CD4-positive, alpha-beta T cell treated with Interleukin-6 at 100 ng/mL for 8 hours (primary cell): ENCODE data around the gene NAALADL2.

ENCODE experiments used
- DNase-seq: peaks from one replicate; pipeline ENCODE4 v3.0.0-alpha.2; 2020; ENCODE audit warnings: mixed read lengths, low spot score

NAALADL2 gene

GRCh38 chr3:174859114-174859735, at the start of gene NAALADL2:
Gene NAALADL2 (plus strand): TSS chr3:174859334.
- DNase-seq = no peak

- DNase-seq = no peak
These were observed 48.9 kb upstream of the NAALADL2 start for GRCh38 chr3:174810254-174810653.

- no peak for DNase-seq
These were observed 46.8 kb upstream of the NAALADL2 start for GRCh38 chr3:174812172-174812862.

- DNase-seq = no peak
These were observed 43.4 kb upstream of the NAALADL2 start for GRCh38 chr3:174815750-174816149.

- no peak for DNase-seq
These were observed 38.2 kb upstream of the NAALADL2 start for GRCh38 chr3:174820885-174821284.

- DNase-seq = no peak
These were observed 37.7 kb upstream of the NAALADL2 start for GRCh38 chr3:174821477-174821876.

GRCh38 chr3:174822320-174822719, 36.8 kb upstream of the NAALADL2 start:
- DNase-seq = no peak

- no peak for DNase-seq
These were observed 33.1 kb upstream of the NAALADL2 start for GRCh38 chr3:174826069-174826468.

GRCh38 chr3:174844746-174845145, 14.4 kb upstream of the NAALADL2 start:
- no peak for DNase-seq

GRCh38 chr3:174846055-174846454, 13.1 kb upstream of the NAALADL2 start:
- no peak for DNase-seq

GRCh38 chr3:174854987-174855386, 4.1 kb upstream of the NAALADL2 start:
- no peak for DNase-seq

- DNase-seq = no peak
These were observed 1.8 kb upstream of the NAALADL2 start for GRCh38 chr3:174857301-174857700.

GRCh38 chr3:174858353-174858752, 781 bp upstream of the NAALADL2 start:
- DNase-seq = no peak

- DNase-seq = no peak
These were observed 622 bp downstream of the NAALADL2 start for GRCh38 chr3:174859756-174860155.

- no peak for DNase-seq
These were observed 3.0 kb downstream of the NAALADL2 start for GRCh38 chr3:174862101-174862500.

- no peak for DNase-seq
These were observed 3.5 kb downstream of the NAALADL2 start for GRCh38 chr3:174862666-174863065.

- no peak for DNase-seq
These were observed 4.4 kb downstream of the NAALADL2 start for GRCh38 chr3:174863488-174863887.

- no peak for DNase-seq
These were observed 10.3 kb downstream of the NAALADL2 start for GRCh38 chr3:174869448-174869847.

- no peak for DNase-seq
These were observed 14.9 kb downstream of the NAALADL2 start for GRCh38 chr3:174873832-174874657.

GRCh38 chr3:174882789-174883188, 23.7 kb downstream of the NAALADL2 start:
- DNase-seq = no peak

GRCh38 chr3:174883881-174884675, 24.9 kb downstream of the NAALADL2 start:
- DNase-seq = no peak
